NCI-H1436 treated with DMSO at 0.1 percent for 48 hours (cell line): ENCODE measurements around the gene LMX1B.

ENCODE experiments used
- DNase-seq: peaks from one replicate; lab custom pipeline; 2025; lab: John Stamatoyannopoulos, UW

LMX1B gene

DNA sequence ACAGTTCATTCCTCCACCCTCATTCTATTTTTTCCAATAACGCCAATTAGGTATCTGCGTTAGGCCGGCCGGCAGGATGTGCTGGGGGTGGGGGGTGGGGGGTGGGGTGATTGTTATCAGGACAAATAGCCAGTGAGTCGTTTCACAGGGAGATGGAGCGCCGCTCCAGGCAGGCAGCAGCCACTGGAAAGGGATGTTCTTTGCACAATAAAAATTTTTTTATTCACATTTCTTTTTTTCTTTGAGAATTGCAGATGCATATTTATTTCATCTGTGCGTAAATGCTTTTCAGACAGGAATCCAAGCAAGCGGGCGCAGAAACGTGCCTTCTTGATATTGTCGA, 4.1 kb downstream of the LMX1B start:
- DNase-seq: no peak

DNA sequence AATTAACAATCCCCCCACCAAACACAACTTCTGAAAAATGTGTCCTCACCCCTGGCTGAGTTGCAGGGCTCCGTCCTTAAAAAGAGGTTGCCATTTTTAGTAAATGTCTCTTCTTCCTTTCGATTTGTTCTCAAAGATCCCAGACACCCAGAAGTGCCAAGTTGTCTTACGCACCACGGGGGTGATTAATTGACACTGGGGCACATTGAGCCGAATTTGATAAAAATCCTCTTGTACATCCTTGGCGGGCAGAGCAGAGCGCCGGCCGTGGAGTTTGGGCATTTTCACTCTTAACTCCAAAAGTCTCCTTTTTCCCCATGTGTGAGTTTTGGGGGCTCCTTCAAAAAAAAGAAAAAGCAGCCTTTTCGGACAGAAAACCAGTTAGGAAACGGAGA, 4.5 kb downstream of the LMX1B start:
- no peak for DNase-seq

DNA sequence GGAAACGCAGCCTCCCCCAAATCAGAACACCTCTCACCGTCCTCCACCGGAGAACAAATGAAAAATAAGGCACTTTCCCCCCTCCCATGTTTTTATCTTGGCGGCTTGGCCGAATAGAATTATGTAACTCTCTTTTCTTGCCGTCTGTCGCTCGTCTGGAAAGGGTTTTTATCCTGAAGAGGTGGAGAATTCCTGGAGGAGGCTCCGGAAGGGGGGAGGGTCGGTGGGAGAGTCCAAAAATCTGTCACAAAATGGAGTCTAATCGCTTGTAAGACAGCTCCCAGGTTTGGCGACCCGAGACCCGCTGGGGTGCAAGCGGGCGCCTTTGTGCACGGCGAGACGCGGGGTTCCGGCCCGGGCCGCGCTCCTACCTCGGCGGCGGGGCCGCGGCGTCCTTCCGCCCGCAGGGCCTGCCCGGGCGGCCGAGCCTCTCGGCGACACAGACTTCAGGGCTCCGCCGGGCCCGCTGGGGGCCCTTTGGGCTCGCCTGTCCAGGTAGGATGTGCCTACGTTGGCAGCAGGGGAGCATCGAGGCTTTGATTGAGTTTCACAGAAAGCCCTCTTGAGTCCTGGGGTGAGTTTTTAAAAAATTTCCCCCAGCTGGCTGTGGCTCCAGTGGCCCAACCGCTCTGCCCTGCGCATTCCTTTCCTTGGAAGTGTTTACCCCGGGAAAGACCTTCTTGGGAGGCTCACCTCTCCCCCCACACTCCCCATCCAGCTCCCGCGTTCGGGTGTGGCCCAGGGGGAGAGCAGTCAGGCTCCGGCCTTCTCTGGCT, 5.0 kb downstream of the LMX1B start:
- no peak for DNase-seq

DNA sequence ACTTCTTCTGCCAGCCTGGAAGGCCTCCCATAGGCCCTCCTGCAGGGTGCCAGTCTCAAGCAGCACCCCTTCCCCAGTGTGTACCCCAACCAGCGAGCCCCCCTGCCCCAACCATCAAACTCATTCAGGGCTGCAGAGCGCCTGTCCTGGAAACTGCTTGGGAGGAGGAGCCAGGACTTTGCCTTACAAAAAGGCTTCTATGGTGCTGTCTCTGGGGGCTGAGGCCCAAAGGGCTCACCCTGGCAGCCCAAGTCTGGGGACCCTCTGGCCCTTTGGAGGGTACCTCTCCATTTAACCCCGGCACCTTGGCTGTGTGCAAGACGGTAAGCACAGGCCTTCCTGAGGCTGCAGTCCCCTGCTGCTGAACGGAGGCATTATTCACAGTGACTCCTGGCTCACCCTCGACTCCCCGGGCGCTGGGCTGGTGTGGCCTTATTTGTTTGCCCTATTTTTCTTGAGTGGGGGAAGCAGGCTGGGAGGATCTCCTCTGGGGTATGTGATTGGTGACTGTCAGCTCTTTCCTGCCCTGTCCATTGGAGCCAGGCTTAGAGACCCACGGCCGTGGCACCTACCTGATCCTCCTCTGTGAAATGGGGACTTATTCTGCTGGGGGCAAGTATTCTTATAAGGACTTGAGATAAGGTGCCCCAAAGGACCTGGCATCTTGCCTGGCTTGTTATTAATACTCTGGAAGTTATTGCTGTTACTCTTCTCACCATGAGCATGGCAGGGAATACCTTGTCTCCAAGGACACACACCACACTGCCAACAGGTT, 5.8 kb downstream of the LMX1B start:
- DNase-seq: no peak

DNA sequence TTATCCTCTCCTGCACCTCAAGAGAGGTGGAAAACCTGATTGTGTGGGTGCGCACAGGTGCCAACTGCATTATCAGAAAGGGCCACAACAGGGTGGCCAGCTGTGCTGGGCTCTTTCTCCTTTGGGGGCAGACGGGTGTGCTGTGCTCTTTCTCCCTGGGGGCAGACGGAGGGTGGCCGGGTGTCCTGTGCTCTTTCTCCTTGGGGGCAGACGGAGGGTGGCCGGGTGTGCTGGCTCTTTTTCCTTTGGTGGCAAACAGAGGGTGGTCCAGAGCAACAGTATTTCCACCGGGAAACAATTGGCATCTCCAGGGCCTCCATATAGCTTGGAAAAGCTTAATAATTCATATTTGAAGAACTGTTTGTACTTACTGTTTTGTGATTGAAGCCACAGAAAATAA, 6.8 kb downstream of the LMX1B start:
- no peak for DNase-seq

DNA sequence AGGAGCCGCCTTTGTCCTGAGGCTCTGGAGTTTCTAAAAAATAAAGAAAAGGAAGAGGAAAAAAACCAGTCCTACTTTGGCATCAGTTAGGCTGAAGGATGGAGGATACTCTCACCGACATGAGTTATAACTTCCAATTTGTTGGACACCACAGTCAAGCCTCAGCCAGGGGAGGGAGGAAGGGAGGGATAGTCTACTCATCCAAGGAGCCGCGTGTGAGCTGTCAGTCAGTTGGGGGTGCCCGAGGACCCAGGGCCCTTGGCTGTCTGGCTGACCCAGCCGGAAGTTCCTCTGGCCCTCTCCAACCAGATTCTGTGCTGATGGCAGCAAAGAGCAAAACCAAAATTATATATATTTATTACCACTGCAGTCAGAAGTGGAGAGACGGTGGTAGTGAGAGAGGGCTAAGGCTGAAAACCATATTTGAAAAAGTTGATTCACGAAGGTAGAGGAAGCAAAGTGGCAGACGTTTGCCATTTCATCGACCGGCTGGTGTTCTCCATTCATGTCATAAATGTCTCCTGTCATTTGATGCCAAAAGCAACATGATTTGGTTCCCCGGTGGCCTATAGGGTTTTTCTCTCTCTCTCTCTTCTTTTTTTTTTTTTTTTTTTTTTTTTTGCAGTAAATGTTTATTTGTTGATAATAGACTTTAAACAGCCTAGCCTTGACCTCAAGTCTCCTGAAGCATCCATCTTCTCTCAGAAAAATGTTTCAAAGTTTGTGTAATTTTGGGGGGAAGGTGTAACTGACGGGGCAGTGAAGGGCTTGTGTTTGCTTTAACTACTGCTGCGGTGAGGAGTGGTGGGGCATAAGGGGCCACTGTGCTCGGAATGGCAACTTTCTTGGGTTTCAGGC, 7.6 kb downstream of the LMX1B start:
- no peak for DNase-seq

DNA sequence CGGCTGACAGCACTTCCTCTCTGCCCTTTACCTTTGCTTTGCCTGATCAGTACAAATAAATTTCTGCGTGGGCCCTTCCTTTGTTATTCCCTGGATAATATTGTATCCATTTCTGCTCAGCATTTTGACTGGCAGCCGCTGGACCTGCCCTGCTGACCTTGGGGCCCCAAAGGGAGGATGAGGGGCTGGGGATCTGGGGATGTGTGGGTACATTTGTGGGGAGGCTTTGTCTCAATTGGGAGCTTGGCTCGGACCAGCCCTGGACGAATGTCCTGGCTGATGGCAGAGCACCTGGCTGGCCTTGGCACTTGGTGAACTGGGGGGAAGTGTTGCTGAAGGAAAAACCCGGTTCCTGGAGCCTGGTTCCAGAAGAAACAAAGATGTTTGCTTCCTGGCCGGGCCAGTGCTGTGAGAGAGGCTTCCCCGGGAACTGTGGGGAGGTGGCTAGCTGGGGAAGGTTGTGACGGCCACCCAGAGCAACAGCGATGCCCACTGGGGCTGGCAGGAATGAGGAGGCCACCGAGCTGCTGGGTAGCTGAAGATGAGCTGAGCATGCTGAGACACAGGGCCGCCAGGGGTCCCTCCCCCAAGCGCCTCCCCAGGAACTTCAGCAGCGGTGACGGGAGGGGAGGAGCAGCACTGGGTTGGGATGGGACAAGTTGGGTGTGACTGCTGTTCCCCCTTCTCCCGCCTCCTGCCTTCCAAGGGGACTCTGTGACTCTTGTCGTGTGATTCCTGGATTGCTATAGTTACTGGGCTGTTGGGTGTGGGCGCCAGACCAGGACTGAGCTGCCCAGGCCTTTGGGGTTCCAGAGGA, 8.4 kb downstream of the LMX1B start:
- DNase-seq: no peak

DNA sequence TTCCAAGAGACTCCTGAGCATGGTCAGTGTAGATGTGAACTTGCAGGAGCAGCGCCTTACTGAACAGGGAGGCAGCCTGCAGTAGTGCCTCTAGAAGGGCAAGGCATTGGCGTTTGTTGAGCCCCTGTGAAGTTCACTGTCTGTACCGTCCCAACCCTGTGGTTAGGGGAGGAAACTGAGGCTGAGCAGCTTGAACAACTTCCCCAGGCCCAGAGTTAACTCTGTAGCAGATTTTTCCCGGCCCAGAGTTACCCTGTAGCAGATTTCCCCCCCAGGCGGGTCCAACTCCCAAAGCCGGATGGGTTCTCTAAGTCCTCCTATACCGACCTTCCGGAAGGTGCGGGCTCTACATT, 9.6 kb downstream of the LMX1B start:
- DNase-seq: no peak

DNA sequence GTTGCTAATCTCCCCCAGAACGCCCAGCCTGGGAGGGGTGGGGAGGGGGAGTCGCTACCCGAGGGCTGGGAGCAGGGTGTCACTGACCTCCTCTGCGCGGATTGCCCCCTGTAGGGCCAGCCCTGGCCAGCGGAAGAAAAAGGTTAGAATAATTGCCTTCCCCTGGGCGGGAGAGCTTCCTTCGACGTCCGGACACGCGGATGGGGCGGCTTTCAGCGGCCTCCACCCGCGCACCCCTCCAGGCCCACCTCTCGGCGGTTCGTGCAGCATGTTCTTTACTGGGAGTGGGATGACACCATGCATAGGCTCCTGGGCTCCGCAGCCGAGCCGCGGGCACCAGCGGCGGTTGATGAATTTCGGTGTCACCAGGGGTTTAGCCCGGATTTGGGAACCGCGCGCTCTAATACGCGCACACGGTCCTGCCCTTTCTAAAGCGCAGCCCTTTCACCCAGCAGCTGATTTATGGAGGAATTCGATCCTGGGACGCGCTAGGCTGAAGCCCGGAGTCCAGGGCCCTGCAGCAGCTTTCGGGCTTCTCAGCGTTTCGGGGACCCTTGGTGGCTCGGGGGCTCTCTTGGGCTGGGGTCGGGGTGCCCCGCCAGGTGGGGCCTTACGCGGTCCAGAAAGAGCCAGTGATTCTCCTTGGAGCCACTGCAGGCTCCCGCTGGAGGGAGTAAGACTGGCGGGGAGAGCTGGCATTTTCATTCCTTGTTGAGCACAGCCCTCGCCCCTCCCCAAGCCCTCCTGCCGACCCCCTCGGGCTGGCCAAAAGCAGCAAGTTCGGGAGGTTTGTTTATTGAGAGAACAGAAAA, 10.1 kb downstream of the LMX1B start:
- no peak for DNase-seq

DNA sequence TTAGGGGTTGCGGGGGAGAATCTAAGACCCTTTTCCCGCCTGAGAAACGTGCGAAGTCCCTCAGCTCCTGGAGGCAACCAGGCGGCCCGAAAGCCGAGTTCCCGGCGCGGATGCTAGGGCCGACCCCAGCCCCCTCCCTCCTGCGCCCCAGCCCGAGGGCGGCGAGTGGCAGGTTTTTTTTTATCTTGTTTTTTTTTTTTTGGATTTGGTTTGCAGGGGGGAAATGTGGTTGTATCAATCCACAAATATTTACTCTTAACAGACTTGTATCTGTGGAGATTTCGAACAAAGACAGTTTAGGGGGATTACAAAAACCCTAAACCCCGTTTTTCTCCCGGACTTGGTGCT, 10.7 kb downstream of the LMX1B start:
- no peak for DNase-seq

DNA sequence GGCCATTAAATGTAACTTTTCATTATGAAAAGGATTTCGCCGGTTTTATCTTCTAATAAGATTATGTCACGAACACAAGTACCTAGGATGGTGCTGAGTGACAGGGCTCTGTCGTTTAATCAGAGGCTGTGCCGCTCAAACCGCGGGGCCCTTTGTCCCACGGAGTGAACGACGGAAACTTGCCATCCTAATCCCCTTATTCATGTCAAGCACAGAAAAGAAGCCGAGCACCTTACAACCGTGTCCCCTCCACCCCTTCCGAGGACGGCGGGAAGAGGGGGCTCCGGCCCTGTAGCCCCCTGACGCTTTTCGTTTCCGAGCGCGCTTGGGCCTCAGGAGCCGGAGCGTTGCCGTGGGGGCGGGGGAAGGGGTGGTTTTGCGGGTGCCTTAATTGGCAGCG, 11.2 kb downstream of the LMX1B start:
- no peak for DNase-seq

DNA sequence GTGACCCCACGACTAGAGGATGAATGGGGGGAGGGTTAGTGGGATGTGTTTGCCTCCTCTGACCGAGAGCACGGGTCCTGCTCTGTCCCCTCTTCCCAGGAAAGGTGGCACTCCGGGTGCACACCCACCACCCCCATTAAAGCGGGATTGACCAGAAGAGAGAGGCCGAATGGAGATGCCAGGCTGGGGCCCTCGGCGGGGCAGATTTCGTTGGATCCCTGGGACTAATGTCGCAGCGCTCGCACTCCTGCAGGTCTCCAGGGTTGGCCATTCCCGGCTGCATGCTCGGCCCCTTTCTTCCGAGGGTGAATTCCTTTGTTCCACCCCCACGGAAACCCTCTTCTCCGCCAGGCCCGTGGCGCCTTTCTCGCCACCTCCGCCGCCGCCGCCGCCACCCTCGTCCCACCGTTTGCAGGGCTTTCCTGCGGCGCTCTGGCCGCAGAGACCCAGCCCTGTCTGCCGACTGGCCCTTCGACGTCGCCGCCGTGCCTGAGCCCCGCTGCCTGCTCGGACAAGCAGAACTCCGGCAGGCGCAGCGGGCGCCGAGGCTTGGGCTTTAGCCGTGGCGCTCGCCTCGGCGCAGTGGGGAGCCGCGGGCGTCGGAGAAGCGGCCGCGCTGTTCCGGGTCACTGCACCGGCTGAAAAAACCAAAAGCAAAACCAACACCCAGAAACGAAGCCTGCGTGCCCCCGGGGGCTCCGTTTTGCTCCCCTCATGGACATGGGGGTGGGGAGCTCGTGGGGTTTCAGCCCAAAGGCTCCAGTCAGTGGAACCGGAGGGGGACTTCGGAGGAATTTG, 11.8 kb downstream of the LMX1B start:
- DNase-seq: no peak

DNA sequence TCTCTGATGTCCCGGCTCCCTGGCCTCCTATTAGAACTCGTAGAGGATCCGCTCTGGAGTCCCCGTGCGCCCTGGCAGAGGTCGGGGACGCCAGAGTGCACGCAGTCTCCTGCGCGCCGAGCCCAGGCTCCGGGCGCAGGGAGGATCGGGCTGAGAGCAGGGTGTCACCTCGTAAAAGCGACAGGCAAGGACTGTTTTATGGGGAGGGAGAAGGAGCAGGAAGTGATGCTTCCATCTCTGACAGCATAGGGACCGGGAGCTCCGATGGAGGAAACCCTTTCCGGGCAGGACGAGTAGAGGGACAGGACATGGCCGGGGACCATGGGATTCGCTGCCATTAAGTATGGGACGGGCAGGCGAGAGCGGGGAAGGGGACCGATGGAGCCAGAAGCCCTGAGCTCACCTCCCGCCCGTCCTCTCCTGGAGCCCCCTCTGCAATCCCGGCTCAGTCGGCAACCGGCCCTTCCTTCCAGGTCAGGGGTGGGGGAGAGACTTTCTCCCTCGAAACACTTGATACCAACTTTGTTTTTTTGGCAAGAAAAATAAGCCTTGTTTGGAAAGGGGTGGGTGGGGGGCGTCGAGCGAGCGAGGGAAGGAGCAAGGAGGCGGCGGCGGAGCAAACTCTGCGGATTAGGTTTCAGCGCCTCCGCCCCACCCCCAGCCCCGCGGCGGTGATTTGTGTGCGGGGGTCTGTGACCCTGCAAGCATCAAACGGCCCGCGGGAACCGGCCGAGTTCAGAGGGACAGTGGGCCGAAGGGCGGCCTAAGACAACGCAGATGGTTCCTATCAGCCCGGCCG, 12.6 kb downstream of the LMX1B start:
- no peak for DNase-seq

DNA sequence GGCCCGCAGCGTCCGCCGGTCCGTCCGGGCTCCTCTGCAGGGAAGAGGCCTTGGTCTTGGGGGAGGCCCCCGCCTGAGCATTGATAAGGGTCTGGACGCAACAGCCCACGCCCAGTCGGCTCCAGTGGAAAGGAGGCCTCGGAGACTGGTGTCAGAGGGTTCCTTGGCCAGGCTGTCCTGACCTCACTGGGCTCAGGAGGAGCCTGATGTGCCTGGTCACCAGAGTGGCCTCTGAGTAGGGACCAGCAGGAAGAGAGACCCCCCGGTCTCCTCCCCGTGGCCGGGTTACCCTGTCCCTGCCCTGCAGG, 13.2 kb downstream of the LMX1B start:
- DNase-seq: no peak

DNA sequence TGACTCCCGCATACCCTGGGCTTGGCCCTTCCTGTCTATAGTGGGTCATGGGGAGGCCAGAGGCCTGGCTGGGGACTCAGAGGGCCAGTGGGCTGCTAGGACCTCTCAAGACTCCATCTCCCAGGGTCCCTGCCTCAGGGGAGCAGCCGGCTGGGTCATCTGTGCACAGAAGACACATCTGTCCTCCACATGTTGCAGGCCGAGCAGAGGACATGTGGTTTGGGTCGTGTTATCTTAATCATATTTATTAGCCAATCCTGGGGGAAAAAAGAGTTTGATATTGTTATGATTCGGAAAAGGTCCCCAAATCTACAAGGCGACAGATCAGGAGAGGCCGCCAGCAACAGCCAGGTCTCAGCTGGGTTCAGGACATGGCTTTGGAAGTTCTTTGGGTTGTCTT, 14.4 kb downstream of the LMX1B start:
- DNase-seq: no peak

DNA sequence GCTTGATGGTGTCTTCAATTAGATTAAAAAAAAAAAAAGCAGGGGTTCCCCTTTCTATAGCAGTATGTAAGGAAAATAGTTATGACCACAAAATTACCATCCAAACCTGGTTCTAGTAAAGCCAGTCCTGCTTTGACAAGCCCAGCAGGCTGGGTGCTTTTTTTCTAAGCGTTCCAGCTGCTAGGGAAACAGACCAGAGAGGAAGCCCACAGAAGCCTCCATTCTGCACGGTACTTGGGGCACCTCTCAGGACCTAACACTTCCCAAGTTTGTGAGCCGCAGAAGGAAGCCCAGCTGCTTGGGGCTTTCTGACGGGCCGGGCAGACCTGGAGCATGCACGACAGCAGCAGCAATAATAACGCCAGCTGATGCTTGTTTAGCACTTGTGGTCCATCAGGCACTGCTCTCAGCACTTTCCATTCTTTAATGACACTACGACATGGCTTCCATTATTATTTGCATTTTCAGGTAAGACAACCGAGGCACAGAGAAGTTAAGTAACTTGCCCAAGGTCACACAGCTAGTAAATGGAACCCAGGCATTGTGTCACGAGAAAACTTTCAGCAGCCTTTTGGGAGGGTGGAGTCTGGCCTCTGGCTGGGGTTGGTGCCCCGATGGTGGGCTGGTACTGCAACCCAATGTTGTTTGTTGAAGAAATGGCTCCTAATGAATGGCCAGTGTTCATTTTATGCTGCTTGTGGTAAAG, 15.4 kb downstream of the LMX1B start:
- DNase-seq: no peak

DNA sequence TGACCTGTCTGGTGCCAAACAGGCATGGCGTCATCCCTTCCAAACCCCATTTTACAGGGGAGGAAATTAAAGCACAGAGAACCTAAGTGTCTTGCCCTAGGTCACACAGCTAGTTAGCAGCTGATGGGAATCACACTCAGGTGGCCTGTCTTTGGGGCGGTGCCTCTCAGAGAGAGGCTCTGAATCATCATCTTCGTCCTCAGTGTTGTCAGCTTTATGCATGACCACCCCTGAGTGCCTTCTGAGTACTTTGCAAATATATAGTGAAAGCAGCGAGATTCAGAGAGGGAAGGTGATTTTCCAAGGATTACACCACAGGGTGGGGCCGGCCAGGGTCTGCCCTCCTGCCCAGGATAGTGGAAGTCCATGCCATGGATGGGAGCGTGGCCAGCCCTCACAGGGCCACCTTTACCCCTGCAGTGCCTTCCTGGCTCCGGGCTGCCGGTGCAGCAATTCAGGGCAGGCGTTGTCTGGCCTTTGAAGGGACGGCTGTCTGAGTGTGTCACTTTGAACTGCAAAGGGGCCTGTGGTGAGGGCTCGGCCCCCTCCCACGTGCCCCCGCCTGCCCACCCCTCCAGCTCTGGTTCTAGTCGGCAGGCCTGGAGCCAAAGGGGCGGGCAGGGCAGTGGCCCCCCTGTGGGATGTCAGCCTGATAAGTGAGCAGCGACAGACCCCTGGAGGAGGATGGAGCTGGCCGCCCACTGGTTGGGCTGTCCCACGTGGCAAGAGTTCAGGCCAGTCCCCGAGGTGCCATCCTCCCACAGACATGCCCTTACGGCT, 16.9 kb downstream of the LMX1B start:
- DNase-seq: no peak

DNA sequence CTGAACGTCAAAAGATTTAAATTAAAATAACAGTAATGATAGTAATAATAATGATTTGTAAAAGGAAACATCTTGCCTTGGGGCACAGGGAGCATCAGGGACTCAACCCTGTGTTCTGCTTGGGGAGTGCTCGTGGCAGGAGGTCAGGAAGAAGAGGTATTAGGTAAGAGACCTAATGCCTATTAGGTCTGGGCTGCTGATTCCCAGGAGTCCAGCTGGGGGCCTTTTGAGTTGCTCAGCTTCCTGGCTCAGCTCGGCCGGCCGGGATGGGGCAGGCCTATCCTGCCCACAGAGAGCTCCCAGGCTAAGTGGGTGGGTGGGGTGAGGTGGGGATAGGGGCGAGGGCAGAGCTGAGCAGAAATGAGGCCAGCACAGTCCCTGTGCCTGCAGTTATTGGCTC, 17.5 kb downstream of the LMX1B start:
- DNase-seq: no peak
